Neural crest cell (in vitro differentiated cells): ENCODE results near the gene PLSCR2. TPM values are rescaled to one million over a fixed set of nuclear protein-coding genes. Genes with fewer than 3 reads are reported as not detected.

Source experiments
- DNase-seq: peaks from one replicate; pipeline ENCODE4 v3.0.0; 2021; ENCODE audit warnings: low read depth, mixed read lengths, low spot score
- H3K27ac Mint-ChIP-seq: one replicate; pipeline ENCODE4 v1.8.0; 2021; ENCODE audit warnings: mild to moderate bottlenecking, mixed read lengths; ENCODE audit not compliant: unreplicated experiment
- H3K27me3 Mint-ChIP-seq: 2 replicates; pipeline ENCODE4 v1.8.0; 2021; ENCODE audit warnings: low read depth, mild to moderate bottlenecking, mixed read lengths
- H3K36me3 Mint-ChIP-seq: 2 replicates; pipeline ENCODE4 v1.8.0; 2021; ENCODE audit warnings: low read depth, mild to moderate bottlenecking, mixed read lengths
- H3K4me1 Mint-ChIP-seq: 2 replicates; pipeline ENCODE4 v1.8.0; 2021; ENCODE audit warnings: mixed read lengths
- H3K4me3 Mint-ChIP-seq: one replicate; pipeline ENCODE4 v1.8.0; 2021; ENCODE audit warnings: mild to moderate bottlenecking, mixed read lengths
- H3K9me3 Mint-ChIP-seq: 2 replicates; pipeline ENCODE4 v1.8.0; 2021; ENCODE audit warnings: mixed read lengths
- total RNA-seq: library from RNA; stranded (reverse); gene quantifications from 2 replicates; pipeline ENCODE4 v1.2.1, GENCODE V29; 2021
- TF ChIP-seq, protein P1 (sequence below): fragments of 200-600 bp; sonication (generic); conservative IDR thresholded peaks from 2 replicates; pipeline ENCODE4 v1.5.0; 2021; ENCODE audit warnings: antibody characterized with exemption, mild to moderate bottlenecking

The PLSCR2 gene
- total RNA-seq, 1 donor from 2014 or later = not detected

DNA sequence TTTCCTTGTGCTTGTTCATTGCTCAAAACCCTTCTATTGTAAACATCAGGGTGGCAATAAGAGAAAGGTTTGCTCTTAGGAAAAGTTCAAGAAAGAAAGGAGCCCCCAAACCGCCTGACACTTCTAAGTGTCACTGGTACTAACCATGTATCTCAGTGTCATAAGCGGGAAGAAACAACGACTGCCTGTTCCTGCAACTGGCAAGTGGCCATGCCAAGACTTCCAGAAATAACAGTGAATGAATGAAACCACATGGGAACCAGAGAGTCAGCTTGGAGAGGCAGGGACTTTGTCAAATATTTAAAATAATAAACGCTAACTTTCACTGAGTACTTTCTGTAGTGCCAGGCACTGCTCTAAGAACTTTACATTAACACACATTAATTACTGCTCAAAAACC is 1.1 kb downstream of the PLSCR2 start:
- DNase-seq = no peak
- Mint-ChIP-seq H3K27ac (no peak overlapping the region), H3K9me3 (peaks cover 4% of the 10 kb centered on the region), H3K4me3 (no peak overlapping the region), H3K4me1 (no peaks in the 10 kb centered on the region), H3K27me3 (no peaks in the 10 kb centered on the region), H3K36me3 (no peaks in the 10 kb centered on the region)
- TF ChIP-seq, protein P1, sequence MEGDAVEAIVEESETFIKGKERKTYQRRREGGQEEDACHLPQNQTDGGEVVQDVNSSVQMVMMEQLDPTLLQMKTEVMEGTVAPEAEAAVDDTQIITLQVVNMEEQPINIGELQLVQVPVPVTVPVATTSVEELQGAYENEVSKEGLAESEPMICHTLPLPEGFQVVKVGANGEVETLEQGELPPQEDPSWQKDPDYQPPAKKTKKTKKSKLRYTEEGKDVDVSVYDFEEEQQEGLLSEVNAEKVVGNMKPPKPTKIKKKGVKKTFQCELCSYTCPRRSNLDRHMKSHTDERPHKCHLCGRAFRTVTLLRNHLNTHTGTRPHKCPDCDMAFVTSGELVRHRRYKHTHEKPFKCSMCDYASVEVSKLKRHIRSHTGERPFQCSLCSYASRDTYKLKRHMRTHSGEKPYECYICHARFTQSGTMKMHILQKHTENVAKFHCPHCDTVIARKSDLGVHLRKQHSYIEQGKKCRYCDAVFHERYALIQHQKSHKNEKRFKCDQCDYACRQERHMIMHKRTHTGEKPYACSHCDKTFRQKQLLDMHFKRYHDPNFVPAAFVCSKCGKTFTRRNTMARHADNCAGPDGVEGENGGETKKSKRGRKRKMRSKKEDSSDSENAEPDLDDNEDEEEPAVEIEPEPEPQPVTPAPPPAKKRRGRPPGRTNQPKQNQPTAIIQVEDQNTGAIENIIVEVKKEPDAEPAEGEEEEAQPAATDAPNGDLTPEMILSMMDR = no peak

DNA sequence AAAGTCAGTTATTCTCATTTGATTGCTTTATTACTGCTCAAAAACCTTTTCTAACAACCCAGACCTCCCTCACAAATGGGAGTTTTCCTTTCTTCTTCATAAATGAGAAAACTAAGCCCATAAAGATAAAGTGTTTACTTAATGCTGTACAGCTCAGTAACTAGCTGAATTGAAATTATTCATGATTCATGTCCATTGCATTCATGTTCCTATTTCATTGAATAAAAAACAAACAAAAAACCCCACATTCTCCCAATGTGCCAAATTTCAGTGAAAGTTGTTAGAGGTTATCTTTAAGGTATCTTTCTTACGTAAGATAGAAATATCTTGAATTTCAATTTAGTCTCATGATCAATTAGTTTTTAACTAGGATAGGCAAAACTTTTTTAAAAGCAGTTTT is 2.8 kb downstream of the PLSCR2 start:
- no peaks in the 10 kb centered on the region for H3K27me3 Mint-ChIP-seq

DNA sequence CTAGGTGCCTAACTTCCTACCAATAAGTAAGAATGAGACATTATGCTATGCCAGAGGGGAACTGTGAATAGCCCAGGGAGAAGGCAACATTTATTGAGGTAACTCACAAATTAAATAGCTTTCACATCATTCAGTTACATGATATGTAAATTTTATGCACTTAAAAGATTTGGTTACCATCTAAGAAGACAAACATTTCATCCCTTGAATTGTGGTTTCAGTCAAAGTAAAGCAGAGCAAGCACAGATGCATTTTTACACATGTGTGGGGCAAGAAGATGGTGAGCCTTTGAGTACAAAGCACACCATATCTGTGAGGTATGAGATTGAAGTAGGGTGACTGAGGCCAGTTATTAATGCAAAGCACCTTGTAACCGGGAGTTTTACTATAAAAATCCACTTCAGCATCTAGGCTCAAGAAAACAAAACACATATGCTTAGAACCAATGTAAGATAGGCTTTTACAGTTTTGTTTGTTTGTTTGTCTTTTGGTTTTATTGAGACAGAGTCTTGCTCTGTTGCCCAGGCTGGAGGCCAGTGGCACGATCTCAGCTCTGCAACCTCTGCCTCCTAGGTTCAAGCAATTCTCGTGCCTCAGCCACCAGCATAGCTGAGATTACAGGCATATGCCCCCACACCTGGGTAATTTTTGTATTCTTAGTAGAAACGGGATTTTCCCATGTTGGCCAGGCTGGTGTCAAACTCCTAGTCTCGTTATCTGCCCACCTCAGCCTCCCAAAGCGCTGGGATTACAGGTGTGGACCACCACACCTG is 3.5 kb downstream of the PLSCR2 start:
- Mint-ChIP-seq H3K27ac (no peak overlapping the region), H3K4me3 (no peak overlapping the region), H3K9me3 (peaks cover 6% of the 10 kb centered on the region), H3K36me3 (no peaks in the 10 kb centered on the region), H3K27me3 (no peaks in the 10 kb centered on the region), H3K4me1 (no peaks in the 10 kb centered on the region)
- no peak for DNase-seq
- TF ChIP-seq, protein P1 = no peak

More for the DNA sequence above, 2.8 kb downstream of the PLSCR2 start:
- no peak overlapping the region for H3K4me3 Mint-ChIP-seq
- H3K36me3 Mint-ChIP-seq = no peaks in the 10 kb centered on the region
- H3K27ac Mint-ChIP-seq = no peak overlapping the region
- peaks cover 5% of the 10 kb centered on the region for H3K9me3 Mint-ChIP-seq
- H3K4me1 Mint-ChIP-seq = no peaks in the 10 kb centered on the region
- TF ChIP-seq, protein P1 = no peak
- no peak for DNase-seq

DNA sequence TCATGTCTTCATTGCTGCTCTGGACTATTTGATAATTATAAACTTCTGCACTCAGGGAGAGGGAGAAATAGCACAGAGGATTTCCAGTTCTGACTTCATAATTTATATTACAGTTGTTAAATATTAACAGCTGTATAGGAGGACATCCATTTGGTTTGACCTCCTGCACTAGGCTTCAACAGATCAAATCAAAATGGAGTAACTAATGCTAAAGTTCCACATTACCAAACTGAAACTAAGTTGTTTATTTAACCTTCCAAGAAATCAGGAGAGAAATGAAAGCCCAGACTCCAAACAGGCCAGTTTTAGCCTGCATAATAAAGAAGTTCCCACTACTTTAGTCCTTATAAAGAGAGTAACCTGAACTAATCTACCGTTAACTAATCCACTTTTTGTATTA is 4.6 kb downstream of the PLSCR2 start:
- TF ChIP-seq, protein P1 = no peak
- no peaks in the 10 kb centered on the region for H3K36me3 Mint-ChIP-seq
- H3K4me3 Mint-ChIP-seq = no peak overlapping the region
- DNase-seq = no peak
- H3K27ac Mint-ChIP-seq = no peak overlapping the region
- no peaks in the 10 kb centered on the region for H3K4me1 Mint-ChIP-seq
- peaks cover 6% of the 10 kb centered on the region for H3K9me3 Mint-ChIP-seq
- no peaks in the 10 kb centered on the region for H3K27me3 Mint-ChIP-seq

DNA sequence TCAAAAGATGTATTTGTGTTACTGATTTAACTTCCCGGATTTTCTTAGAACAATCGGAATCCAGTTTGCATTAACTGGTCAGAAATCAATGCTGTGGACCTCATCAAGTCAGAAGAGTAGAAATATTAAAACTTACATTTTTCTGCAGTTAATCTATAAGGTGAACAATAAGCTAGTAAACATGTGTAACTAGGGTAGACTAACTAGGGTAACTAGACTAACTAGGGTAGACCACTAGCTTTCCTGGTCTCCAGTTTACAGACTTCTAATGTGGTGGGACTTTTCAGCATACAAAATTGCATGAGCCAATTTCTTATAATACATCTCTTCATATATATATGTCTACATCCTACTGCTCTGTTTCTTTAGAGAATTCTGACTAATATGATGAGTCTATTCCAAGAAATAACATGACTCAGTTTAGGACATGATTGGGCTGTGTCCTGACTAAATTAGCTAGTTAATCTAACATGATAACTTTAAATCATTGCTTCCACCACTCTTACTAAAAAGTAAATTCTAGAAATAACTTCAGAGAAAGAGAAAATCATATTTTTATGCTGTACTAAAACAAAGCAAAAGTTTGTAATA is 5.3 kb downstream of the PLSCR2 start:
- Mint-ChIP-seq H3K4me3 (no peak overlapping the region), H3K27ac (no peak overlapping the region), H3K36me3 (no peaks in the 10 kb centered on the region), H3K9me3 (peaks cover 6% of the 10 kb centered on the region), H3K27me3 (no peaks in the 10 kb centered on the region), H3K4me1 (no peaks in the 10 kb centered on the region)
- DNase-seq = no peak
- TF ChIP-seq, protein P1 = no peak
